Measurements from ENCODE around the gene IGFL2.

DNA sequence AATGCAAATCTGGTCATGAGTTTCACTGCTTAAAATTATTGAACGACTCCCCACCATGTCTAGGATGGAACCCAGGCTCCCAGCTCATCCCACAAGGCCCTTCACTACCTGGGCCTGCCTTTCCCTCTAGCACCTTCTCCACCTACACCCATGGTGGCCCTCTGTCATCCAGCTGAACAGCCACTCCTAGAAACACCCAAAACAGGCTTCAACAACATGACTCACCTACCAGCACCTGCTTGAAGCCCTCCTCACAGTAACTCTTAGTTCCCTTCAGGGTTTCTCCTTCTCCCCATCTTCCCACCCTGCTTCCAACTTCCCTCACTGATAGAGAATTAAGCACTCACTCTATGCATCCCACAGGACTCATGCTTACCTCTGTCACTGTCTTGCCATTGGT lies 6.6 kb upstream of the IGFL2 start:
- TF ChIP-seq, protein P1, sequence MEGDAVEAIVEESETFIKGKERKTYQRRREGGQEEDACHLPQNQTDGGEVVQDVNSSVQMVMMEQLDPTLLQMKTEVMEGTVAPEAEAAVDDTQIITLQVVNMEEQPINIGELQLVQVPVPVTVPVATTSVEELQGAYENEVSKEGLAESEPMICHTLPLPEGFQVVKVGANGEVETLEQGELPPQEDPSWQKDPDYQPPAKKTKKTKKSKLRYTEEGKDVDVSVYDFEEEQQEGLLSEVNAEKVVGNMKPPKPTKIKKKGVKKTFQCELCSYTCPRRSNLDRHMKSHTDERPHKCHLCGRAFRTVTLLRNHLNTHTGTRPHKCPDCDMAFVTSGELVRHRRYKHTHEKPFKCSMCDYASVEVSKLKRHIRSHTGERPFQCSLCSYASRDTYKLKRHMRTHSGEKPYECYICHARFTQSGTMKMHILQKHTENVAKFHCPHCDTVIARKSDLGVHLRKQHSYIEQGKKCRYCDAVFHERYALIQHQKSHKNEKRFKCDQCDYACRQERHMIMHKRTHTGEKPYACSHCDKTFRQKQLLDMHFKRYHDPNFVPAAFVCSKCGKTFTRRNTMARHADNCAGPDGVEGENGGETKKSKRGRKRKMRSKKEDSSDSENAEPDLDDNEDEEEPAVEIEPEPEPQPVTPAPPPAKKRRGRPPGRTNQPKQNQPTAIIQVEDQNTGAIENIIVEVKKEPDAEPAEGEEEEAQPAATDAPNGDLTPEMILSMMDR (conservative IDR thresholded peaks at IDR 0.05; ENCODE audit: low read length), result no peak
- no peak for TF ChIP-seq EZH2phosphoT487 (IDR thresholded peaks at IDR 0.05; ENCODE audit: borderline replicate concordance)
